22Rv1 (cell line): ENCODE data around the gene NARS2.
A peak's percentile ranks its signal among the peaks of the same experiment; 100 is the strongest.

Experiments
- H3K27ac ChIP-seq: fragments of 450-650 bp; 2 replicates; pipeline ENCODE4 v1.5.1; 2017
- ZFX ChIP-seq: fragments of 450-650 bp; IDR thresholded peaks from 2 replicates; pipeline ENCODE4 v1.6.1; 2017; ENCODE audit warnings: antibody characterized with exemption, borderline replicate concordance
- TF ChIP-seq, protein P1 (sequence below): fragments of 450-650 bp; IDR thresholded peaks from 2 replicates; pipeline ENCODE4 v1.5.1; 2017; ENCODE audit warnings: mild to moderate bottlenecking

Gene NARS2

DNA sequence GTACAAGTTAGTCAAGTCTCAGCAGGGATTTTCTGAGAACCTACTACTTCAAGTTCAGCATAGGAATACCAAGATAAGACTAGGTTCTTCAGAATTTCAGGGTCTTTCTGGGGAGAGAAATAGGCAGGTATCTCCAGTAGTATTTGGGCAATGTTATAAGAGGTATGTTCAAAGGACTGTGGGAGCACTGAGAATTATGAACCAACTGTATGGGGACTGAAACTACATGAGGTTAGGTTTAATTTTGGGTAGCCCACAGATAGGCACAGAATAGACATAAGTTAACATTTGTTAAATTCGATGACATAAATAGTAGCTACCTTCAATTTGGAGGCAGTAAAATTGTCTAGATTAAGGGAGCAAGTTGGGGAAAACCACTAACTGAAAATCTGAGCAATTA lies 147.8 kb downstream of the NARS2 start:
- no peak for TF ChIP-seq ZFX
- TF ChIP-seq, protein P1, sequence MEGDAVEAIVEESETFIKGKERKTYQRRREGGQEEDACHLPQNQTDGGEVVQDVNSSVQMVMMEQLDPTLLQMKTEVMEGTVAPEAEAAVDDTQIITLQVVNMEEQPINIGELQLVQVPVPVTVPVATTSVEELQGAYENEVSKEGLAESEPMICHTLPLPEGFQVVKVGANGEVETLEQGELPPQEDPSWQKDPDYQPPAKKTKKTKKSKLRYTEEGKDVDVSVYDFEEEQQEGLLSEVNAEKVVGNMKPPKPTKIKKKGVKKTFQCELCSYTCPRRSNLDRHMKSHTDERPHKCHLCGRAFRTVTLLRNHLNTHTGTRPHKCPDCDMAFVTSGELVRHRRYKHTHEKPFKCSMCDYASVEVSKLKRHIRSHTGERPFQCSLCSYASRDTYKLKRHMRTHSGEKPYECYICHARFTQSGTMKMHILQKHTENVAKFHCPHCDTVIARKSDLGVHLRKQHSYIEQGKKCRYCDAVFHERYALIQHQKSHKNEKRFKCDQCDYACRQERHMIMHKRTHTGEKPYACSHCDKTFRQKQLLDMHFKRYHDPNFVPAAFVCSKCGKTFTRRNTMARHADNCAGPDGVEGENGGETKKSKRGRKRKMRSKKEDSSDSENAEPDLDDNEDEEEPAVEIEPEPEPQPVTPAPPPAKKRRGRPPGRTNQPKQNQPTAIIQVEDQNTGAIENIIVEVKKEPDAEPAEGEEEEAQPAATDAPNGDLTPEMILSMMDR: no peak
- no peak overlapping the region for H3K27ac ChIP-seq

DNA sequence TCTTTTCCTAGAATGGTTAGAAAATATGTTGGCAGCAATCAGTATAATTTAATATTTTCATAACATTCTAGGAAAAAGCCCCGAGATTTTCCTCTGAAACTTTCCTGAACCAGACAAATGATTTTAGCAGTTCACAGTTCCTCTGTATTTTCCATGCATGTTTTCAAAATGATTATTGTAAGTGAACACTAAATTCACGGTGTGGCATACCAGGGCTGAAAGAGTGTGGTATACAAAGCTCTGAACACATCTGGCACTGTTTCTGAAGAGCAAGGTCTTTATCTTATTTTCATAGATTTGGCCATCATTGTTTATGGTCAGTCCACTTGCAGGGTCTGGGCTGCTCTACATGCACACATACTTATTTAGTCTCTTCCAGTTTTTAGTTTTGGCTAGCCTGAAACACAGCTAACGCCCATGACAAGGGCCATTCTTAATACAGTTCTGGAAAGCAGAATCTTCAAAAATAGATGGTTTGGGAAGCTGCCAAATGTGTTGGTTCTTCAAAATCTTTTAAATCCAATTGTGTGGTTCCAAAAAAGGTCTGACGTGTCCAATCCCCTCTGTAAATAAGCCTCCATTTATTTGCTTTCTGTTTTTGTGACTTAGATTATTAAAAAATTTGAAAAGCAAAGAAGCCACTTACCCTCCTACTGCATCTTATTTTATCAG lies 149.1 kb downstream of the NARS2 start:
- H3K27ac ChIP-seq: no peak overlapping the region
- TF ChIP-seq, protein P1: no peak
- no peak for TF ChIP-seq ZFX

DNA sequence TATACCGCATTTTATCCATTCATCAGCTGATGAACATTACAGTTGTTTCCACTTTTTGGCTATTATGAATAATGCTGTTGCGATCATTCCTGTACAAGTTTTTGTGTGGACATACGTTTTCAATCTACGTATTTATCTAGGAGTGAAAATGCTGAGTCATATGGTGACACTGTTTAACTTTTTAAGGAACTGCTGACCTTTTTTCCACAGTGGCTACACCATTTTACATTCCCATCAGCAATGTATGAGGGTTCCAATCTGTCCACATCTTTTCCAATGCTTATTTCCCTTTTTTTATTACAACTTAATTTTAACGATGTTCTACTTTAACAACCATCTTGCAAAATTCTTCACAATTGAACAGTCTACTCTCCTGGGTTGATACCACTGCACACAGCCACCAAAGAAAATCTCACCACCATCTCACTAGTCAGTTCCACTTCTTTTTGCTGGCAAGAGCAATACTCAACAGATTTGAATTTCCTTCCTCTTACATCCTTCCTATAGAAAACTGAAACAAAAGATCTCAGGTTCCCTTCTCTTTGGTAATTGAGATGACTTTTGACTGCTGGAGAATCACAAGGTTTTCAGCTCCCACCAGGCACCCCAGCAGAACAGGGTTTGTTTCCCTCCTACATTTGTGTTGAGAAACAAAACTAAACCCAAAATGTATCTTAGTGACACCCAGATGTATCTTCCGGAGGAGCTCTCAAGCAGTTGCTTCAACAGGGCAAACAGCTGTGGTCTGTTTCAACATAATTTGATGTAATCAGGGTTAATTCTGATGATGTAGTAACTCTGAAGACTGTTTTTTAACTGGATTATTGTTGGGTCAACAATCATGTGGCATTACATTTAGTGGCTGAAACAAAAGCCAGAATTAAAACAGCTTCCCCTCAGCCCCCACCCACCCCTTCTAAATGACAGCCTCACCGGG lies 150.1 kb downstream of the NARS2 start:
- TF ChIP-seq ZFX: no peak
- TF ChIP-seq, protein P1: no peak
- H3K27ac ChIP-seq: no peak overlapping the region

DNA sequence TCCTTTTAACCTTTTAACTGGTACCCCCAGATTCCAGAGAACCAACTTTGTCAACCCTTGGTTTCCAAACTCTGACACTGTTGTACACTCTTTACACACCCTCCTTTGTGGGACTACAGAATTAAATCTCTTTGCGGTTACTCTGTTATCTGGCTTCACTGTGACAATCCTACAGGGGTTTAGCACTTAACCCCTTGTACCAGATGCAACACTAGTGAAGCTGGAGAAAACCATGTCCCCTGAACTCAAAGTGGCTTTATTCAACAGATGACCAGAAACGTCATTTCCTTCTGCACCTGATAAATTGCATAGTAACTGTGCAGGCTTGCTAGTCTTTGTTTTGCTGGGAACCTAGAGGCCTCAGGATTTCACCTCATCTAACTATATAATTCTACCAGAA lies 151.4 kb downstream of the NARS2 start:
- H3K27ac ChIP-seq: no peak overlapping the region
- TF ChIP-seq ZFX: no peak
- TF ChIP-seq, protein P1: no peak

DNA sequence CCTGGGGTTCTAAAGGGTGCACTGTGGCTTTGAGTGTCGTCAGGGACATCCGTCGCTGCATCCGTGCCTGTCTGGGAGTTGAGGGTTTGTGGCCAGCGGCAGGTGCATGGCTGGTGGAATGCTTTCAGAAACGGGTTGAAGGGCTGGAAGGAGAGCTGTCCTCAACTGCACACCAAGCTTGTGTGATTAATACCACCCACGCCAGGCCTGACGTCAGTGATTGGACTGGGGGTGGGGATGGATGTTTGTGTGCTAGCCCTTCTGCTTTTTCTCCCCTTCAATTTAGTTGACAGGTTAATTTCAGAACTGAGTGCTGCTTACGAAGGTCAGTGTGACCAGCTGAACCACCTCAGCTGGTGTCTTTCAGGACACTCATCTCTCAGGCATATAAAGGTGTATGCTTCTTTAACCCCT lies 153.9 kb downstream of the NARS2 start:
- H3K27ac ChIP-seq: no peak overlapping the region
- TF ChIP-seq, protein P1: no peak
- TF ChIP-seq ZFX: no peak

DNA sequence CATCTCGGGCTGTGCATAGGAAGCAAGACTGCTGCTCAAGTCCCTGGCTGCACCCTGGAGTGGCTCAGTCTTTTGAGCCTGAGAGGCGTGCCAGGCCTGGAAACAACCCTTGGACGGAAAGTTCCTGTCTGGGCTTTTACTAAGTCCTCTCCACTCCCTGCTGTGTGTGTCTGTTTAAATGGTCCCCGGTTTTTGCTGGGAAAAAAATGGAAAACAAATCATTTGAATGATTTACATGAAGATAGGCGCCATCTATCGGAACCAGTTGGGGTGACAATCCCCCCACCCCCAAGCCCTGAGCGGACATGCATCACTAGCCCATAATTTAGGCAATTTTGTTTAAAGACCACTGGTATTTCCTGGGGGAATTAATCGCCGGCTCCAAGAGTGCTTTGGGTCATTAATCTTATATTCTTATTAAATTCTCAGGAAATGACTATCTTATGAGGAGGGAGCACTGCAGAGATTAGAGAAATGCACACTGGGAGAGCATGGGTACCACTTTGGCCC lies 154.4 kb downstream of the NARS2 start:
- TF ChIP-seq, protein P1: peak; percentile 33
- TF ChIP-seq ZFX: no peak
- no peak overlapping the region for H3K27ac ChIP-seq

DNA sequence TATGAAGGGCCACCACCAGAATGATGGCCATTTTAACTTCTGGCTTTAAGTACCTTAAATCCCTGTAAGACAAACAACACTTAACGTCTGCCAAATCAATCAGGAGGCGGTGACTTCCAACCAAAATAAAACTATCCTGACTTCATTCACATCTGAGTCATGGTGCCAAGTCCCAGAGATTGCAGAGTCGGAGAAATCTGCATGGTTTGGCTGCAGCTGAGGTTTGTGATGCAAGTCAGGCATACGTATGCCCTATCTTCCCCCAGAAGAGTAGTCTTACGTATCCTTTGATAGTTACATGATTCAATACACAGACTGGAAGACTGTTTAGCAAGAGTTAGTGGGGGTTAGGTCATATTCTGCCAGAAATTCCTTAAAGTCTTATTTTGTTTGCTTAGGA lies 155.3 kb downstream of the NARS2 start:
- H3K27ac ChIP-seq: no peak overlapping the region
- TF ChIP-seq ZFX: no peak
- TF ChIP-seq, protein P1: no peak
